Subcutaneous adipose tissue (tissue), 4 donors: Measurements from ENCODE around the gene SLC29A3. TPM values are rescaled to one million over a fixed set of nuclear protein-coding genes. Genes with fewer than 3 reads are reported as not detected.

Experiments
- CTCF ChIP-seq: fragments of 450-650 bp; IDR thresholded peaks from one replicate; pipeline ENCODE4 v1.5.1; 2016; ENCODE audit warnings: low read depth, mild to moderate bottlenecking, control low read depth, antibody characterized with exemption, moderate library complexity
- total RNA-seq, 4 donors: library from RNA; depleted of rRNA; stranded (reverse); fragments of >200 nt; gene quantifications; one replicate each; pipeline ENCODE4 v1.1.0, GENCODE V29; 2016

SLC29A3 gene
- total RNA-seq, 4 donors from 2014 or later, result 2.6 to 25.8 (median 4.2) TPM

- no peak for TF ChIP-seq CTCF
These were observed 33.1 kb upstream of the SLC29A3 start for GRCh38 chr10:71285986-71286385.

- no peak for TF ChIP-seq CTCF
These were observed 32.4 kb upstream of the SLC29A3 start for GRCh38 chr10:71286521-71287294.

- no peak for TF ChIP-seq CTCF
These were observed 31.6 kb upstream of the SLC29A3 start for GRCh38 chr10:71287456-71287855.

GRCh38 chr10:71288461-71288860, 30.6 kb upstream of the SLC29A3 start:
- no peak for TF ChIP-seq CTCF

- no peak for TF ChIP-seq CTCF
These were observed 29.5 kb upstream of the SLC29A3 start for GRCh38 chr10:71289421-71290130.

- TF ChIP-seq CTCF, result no peak
These were observed 28.7 kb upstream of the SLC29A3 start for GRCh38 chr10:71290331-71290730.

GRCh38 chr10:71290806-71291527, 28.1 kb upstream of the SLC29A3 start:
- no peak for TF ChIP-seq CTCF
